ENCODE data around the gene SIAE. TPM values are rescaled to one million over a fixed set of nuclear protein-coding genes. Genes with fewer than 3 reads are reported as not detected.

Gene SIAE
- total and polyA plus RNA-seq, 2 donors (not counting 1 experiment from before 2014, with no cell fraction given), result 3.6 to 4.5 TPM

GRCh38 chr11:124658501-124658900 is 15.0 kb downstream of the SIAE start:
- no peaks in the 10 kb centered on the region for H3K9me3 ChIP-seq (ENCODE audit: control extremely low read depth in 1 of 3, control insufficient read depth in 2 of 3, insufficient read depth in 1 of 3, low read length in 2 of 3)
- ATAC-seq (ENCODE audit: low read depth) (no peak), DNase-seq (no peak)
- intact Hi-C loops (cut with micrococcal nuclease), result no loop called here
- Mint-ChIP-seq H3K27me3 (no peaks in the 10 kb centered on the region), H3K4me1 (no peaks in the 10 kb centered on the region), H3K27ac (no peak overlapping the region), H3K4me3 (no peak overlapping the region), H3K9me3 (ENCODE audit: insufficient read depth) (no peaks in the 10 kb centered on the region)
- H3K79me2 ChIP-seq (ENCODE audit: control insufficient read depth, insufficient read depth, low read length), result no peaks in the 10 kb centered on the region
- H2AFZ ChIP-seq (ENCODE audit: insufficient read depth, low read depth, low read length, poor library complexity, severe bottlenecking), result no peak overlapping the region
- H3K27ac ChIP-seq (ENCODE audit: low read length in 2 of 2), result no peak overlapping the region
- H3K4me2 ChIP-seq (replicated peaks; ENCODE audit: low read depth, low read length, poor library complexity, severe bottlenecking), result no peak overlapping the region
- no peak overlapping the region for H3K4me3 ChIP-seq (ENCODE audit: control extremely low read depth in 1 of 5, extremely low read depth in 1 of 5, insufficient read depth in 1 of 5, low read depth in 2 of 5, low read length in 4 of 5)
- H3K4me1 ChIP-seq (ENCODE audit: control insufficient read depth in 2 of 2, insufficient read depth in 2 of 2, low read length in 2 of 2), result no peaks in the 10 kb centered on the region
- H4K20me1 ChIP-seq (ENCODE audit: control insufficient read depth, insufficient read depth, low read length, poor library complexity, severe bottlenecking), result no peaks in the 10 kb centered on the region
- no CpG with 5 or more reads among the region's 3 CpGs for WGBS (ENCODE audit: insufficient coverage)
- no peaks in the 10 kb centered on the region for H3K27me3 ChIP-seq (replicated peaks in 1 of 4; ENCODE audit: control extremely low read depth in 1 of 4, control insufficient read depth in 3 of 4, insufficient read depth in 4 of 4, low read length in 3 of 4)
- H3K9ac ChIP-seq (ENCODE audit: low read length), result no peak overlapping the region
- ChIA-PET POLR2A (no interaction called here), CTCF (interaction anchor here (2.6 kb wide), 1 partner anchor 106 kb away, joined by 9 read pairs; no protein-coding TSS in a partner anchor)
- peaks cover 0 to 3% of the 10 kb centered on the region in 2 experiments for H3K36me3 ChIP-seq (replicated peaks in 1 of 2; ENCODE audit: control extremely low read depth in 1 of 2, control insufficient read depth in 1 of 2, extremely low read depth in 1 of 2, insufficient read depth in 2 of 2, low read length in 1 of 2)
- TF ChIP-seq, protein P1, sequence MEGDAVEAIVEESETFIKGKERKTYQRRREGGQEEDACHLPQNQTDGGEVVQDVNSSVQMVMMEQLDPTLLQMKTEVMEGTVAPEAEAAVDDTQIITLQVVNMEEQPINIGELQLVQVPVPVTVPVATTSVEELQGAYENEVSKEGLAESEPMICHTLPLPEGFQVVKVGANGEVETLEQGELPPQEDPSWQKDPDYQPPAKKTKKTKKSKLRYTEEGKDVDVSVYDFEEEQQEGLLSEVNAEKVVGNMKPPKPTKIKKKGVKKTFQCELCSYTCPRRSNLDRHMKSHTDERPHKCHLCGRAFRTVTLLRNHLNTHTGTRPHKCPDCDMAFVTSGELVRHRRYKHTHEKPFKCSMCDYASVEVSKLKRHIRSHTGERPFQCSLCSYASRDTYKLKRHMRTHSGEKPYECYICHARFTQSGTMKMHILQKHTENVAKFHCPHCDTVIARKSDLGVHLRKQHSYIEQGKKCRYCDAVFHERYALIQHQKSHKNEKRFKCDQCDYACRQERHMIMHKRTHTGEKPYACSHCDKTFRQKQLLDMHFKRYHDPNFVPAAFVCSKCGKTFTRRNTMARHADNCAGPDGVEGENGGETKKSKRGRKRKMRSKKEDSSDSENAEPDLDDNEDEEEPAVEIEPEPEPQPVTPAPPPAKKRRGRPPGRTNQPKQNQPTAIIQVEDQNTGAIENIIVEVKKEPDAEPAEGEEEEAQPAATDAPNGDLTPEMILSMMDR (IDR thresholded peaks at IDR 0.05), result no peak
- TF ChIP-seq EZH2 (IDR thresholded peaks at IDR 0.05; ENCODE audit: borderline replicate concordance, insufficient read depth, low read depth, low read length, poor library complexity, severe bottlenecking), result no peak

GRCh38 chr11:124657904-124658303 is 15.6 kb downstream of the SIAE start:
- Histone ChIP-seq H2AFZ (ENCODE audit: insufficient read depth, low read depth, low read length, poor library complexity, severe bottlenecking) (no peak overlapping the region), H3K4me1 (ENCODE audit: control insufficient read depth in 2 of 2, insufficient read depth in 2 of 2, low read length in 2 of 2) (no peaks in the 10 kb centered on the region), H3K36me3 (replicated peaks in 1 of 2; ENCODE audit: control extremely low read depth in 1 of 2, control insufficient read depth in 1 of 2, extremely low read depth in 1 of 2, insufficient read depth in 2 of 2, low read length in 1 of 2) (peaks cover 0 to 3% of the 10 kb centered on the region in 2 experiments), H3K9ac (ENCODE audit: low read length) (no peak overlapping the region), H3K4me3 (ENCODE audit: control extremely low read depth in 1 of 5, extremely low read depth in 1 of 5, insufficient read depth in 1 of 5, low read depth in 2 of 5, low read length in 4 of 5) (no peak overlapping the region), H3K27ac (ENCODE audit: low read length in 2 of 2) (no peak overlapping the region), H4K20me1 (ENCODE audit: control insufficient read depth, insufficient read depth, low read length, poor library complexity, severe bottlenecking) (no peaks in the 10 kb centered on the region), H3K4me2 (replicated peaks; ENCODE audit: low read depth, low read length, poor library complexity, severe bottlenecking) (no peak overlapping the region), H3K9me3 (ENCODE audit: control extremely low read depth in 1 of 3, control insufficient read depth in 2 of 3, insufficient read depth in 1 of 3, low read length in 2 of 3) (no peaks in the 10 kb centered on the region), H3K27me3 (replicated peaks in 1 of 4; ENCODE audit: control extremely low read depth in 1 of 4, control insufficient read depth in 3 of 4, insufficient read depth in 4 of 4, low read length in 3 of 4) (no peaks in the 10 kb centered on the region), H3K79me2 (ENCODE audit: control insufficient read depth, insufficient read depth, low read length) (no peaks in the 10 kb centered on the region)
- no peaks in the 10 kb centered on the region for H3K9me3 Mint-ChIP-seq (ENCODE audit: insufficient read depth)
- DNase-seq, result no peak
- no peak overlapping the region for H3K4me3 Mint-ChIP-seq
- ChIA-PET POLR2A (no interaction called here), CTCF (no interaction called here)
- no peak for TF ChIP-seq EZH2 (IDR thresholded peaks at IDR 0.05; ENCODE audit: borderline replicate concordance, insufficient read depth, low read depth, low read length, poor library complexity, severe bottlenecking)
- TF ChIP-seq, protein P1 (IDR thresholded peaks at IDR 0.05), result no peak
- ATAC-seq (ENCODE audit: low read depth), result no peak
- intact Hi-C loops (cut with micrococcal nuclease), result no loop called here
- H3K27ac Mint-ChIP-seq, result no peak overlapping the region
- no peaks in the 10 kb centered on the region for H3K27me3 Mint-ChIP-seq
- WGBS (ENCODE audit: insufficient coverage), result 100% methylated on average over 1 of the region's 5 CpGs
- H3K4me1 Mint-ChIP-seq, result no peaks in the 10 kb centered on the region
